Esophagus squamous epithelium (tissue), 4 donors: ENCODE results near the gene ST8SIA2.

Source experiments
- POLR2A ChIP-seq, 4 donors: fragments of 450-650 bp; IDR thresholded peaks; one replicate each; pipeline ENCODE4 v1.6.1; 2017; ENCODE audit warnings: antibody characterized with exemption in 4 of 4, mild to moderate bottlenecking in 4 of 4, moderate library complexity in 3 of 4
- TF ChIP-seq, protein P1 (sequence below), 6 experiments: fragments of 450-650 bp in 4 of 6; fragments of 200-600 bp in 2 of 6; sonication (generic) in 2 of 6; IDR thresholded peaks; one replicate each; pipeline ENCODE4 v1.5.1; 2016 to 2019; ENCODE audit warnings: antibody characterized with exemption in 6 of 6, mild to moderate bottlenecking in 4 of 6, moderate library complexity in 4 of 6

GRCh38 chr15:92425578-92426225, 32.0 kb downstream of the ST8SIA2 start:
- TF ChIP-seq, protein P1, sequence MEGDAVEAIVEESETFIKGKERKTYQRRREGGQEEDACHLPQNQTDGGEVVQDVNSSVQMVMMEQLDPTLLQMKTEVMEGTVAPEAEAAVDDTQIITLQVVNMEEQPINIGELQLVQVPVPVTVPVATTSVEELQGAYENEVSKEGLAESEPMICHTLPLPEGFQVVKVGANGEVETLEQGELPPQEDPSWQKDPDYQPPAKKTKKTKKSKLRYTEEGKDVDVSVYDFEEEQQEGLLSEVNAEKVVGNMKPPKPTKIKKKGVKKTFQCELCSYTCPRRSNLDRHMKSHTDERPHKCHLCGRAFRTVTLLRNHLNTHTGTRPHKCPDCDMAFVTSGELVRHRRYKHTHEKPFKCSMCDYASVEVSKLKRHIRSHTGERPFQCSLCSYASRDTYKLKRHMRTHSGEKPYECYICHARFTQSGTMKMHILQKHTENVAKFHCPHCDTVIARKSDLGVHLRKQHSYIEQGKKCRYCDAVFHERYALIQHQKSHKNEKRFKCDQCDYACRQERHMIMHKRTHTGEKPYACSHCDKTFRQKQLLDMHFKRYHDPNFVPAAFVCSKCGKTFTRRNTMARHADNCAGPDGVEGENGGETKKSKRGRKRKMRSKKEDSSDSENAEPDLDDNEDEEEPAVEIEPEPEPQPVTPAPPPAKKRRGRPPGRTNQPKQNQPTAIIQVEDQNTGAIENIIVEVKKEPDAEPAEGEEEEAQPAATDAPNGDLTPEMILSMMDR (IDR thresholded peaks at IDR 0.05): no peak
- no peak for TF ChIP-seq POLR2A (IDR thresholded peaks at IDR 0.05)
